H9 (cell line): ENCODE data around the gene ERCC8. TPM values are rescaled to one million over a fixed set of nuclear protein-coding genes. Genes with fewer than 3 reads are reported as not detected.

Experiments
- DNase-seq: peaks from one replicate; pipeline ENCODE4 v3.0.0-alpha.2; 2017
- H2AFZ ChIP-seq: one replicate; pipeline ENCODE4 v1.6.1; 2013; ENCODE audit warnings: mild to moderate bottlenecking, low read length, control low read depth, moderate library complexity
- H2AK5ac ChIP-seq: 2 replicates; pipeline ENCODE4 v1.6.1; 2013; ENCODE audit warnings: low read length, control low read depth, mixed read lengths; ENCODE audit not compliant: insufficient read length
- H2BK120ac ChIP-seq: one replicate; pipeline ENCODE4 v1.6.1; 2013; ENCODE audit warnings: low read depth, mild to moderate bottlenecking, low read length, control low read depth, inconsistent platforms; ENCODE audit not compliant: poor library complexity, severe bottlenecking
- H2BK12ac ChIP-seq: 2 replicates; pipeline ENCODE4 v1.6.1; 2013; ENCODE audit warnings: low read length, control low read depth, mixed read lengths, low read depth; ENCODE audit not compliant: insufficient read length
- H2BK15ac ChIP-seq: 2 replicates; pipeline ENCODE4 v1.6.1; 2013; ENCODE audit warnings: low read depth, low read length, control low read depth
- H2BK20ac ChIP-seq: one replicate; pipeline ENCODE4 v1.6.1; 2013; ENCODE audit warnings: low read depth, mild to moderate bottlenecking, low read length, control low read depth, inconsistent platforms; ENCODE audit not compliant: poor library complexity, severe bottlenecking
- H2BK5ac ChIP-seq: 2 replicates; pipeline ENCODE4 v1.6.1; 2013; ENCODE audit warnings: low read length, control low read depth, mixed read lengths; ENCODE audit not compliant: insufficient read length
- H3K14ac ChIP-seq: 2 replicates; pipeline ENCODE4 v1.6.1; 2013; ENCODE audit warnings: low read length, control low read depth; ENCODE audit not compliant: insufficient read depth
- H3K18ac ChIP-seq: 2 replicates; pipeline ENCODE4 v1.6.1; 2013; ENCODE audit warnings: low read depth, mild to moderate bottlenecking, mixed read lengths, low read length, control low read depth; ENCODE audit not compliant: insufficient read length
- H3K23ac ChIP-seq: 2 replicates; pipeline ENCODE4 v1.6.1; 2013; ENCODE audit warnings: low read length, control low read depth, mixed read lengths, low read depth; ENCODE audit not compliant: insufficient read length
- H3K23me2 ChIP-seq: 2 replicates; pipeline ENCODE4 v1.6.1; 2013; ENCODE audit warnings: low read depth, mild to moderate bottlenecking, mixed read lengths, low read length, control low read depth; ENCODE audit not compliant: insufficient read length, poor library complexity, severe bottlenecking
- H3K27ac ChIP-seq: 2 replicates; pipeline ENCODE4 v1.5.1; 2013; ENCODE audit warnings: low read length, control low read depth, mixed read lengths, low read depth; ENCODE audit not compliant: insufficient read length
- H3K27me3 ChIP-seq: 2 replicates; pipeline ENCODE4 v1.6.1; 2013; ENCODE audit warnings: low read length, control low read depth, inconsistent platforms; ENCODE audit not compliant: insufficient read depth
- H3K4ac ChIP-seq: 2 replicates; pipeline ENCODE4 v1.6.1; 2013; ENCODE audit warnings: low read depth, mild to moderate bottlenecking, control low read depth, inconsistent platforms, low read length, moderate library complexity
- H3K4me1 ChIP-seq: 2 replicates; pipeline ENCODE4 v1.6.1; 2013; ENCODE audit warnings: low read length, control low read depth, inconsistent platforms; ENCODE audit not compliant: insufficient read depth
- H3K4me2 ChIP-seq: 2 replicates; pipeline ENCODE4 v1.6.1; 2013; ENCODE audit warnings: low read length, control low read depth, mixed read lengths; ENCODE audit not compliant: insufficient read length, insufficient read depth
- H3K56ac ChIP-seq: 2 replicates; pipeline ENCODE4 v1.6.1; 2013; ENCODE audit warnings: low read depth, mild to moderate bottlenecking, mixed read lengths, low read length, control low read depth; ENCODE audit not compliant: insufficient read length
- H3K79me1 ChIP-seq: 2 replicates; pipeline ENCODE4 v1.6.1; 2013; ENCODE audit warnings: low read depth, mild to moderate bottlenecking, moderate library complexity, low read length, control low read depth, inconsistent platforms; ENCODE audit not compliant: insufficient read depth, poor library complexity, severe bottlenecking
- H3K79me2 ChIP-seq: 2 replicates; pipeline ENCODE4 v1.6.1; 2013; ENCODE audit warnings: low read length, control low read depth, inconsistent platforms; ENCODE audit not compliant: insufficient read depth
- H3K9ac ChIP-seq: 2 replicates; pipeline ENCODE4 v1.6.1; 2013; ENCODE audit warnings: low read length, control low read depth, mixed read lengths; ENCODE audit not compliant: insufficient read length; ENCODE audit errors: extremely low read depth
- H3K9me3 ChIP-seq: one replicate; pipeline ENCODE4 v1.6.1; 2013; ENCODE audit warnings: low read depth, low read length, inconsistent platforms; ENCODE audit not compliant: control insufficient read depth
- H3T11ph ChIP-seq: one replicate; pipeline ENCODE4 v1.6.1; 2013; ENCODE audit warnings: mild to moderate bottlenecking, low read length, control low read depth, inconsistent platforms
- H4K20me1 ChIP-seq: one replicate; pipeline ENCODE4 v1.6.1; 2013; ENCODE audit not compliant: control insufficient read depth, insufficient read length, insufficient read depth
- H4K5ac ChIP-seq: 2 replicates; pipeline ENCODE4 v1.6.1; 2013; ENCODE audit warnings: low read depth, mild to moderate bottlenecking, mixed read lengths, low read length, control low read depth; ENCODE audit not compliant: insufficient read length
- H4K8ac ChIP-seq: replicated peaks from 2 replicates; pipeline ENCODE4 v1.6.1; 2013; ENCODE audit warnings: low read length, control low read depth, mixed read lengths, low read depth; ENCODE audit not compliant: insufficient read length
- H4K91ac ChIP-seq: 2 replicates; pipeline ENCODE4 v1.6.1; 2013; ENCODE audit warnings: low read depth, mild to moderate bottlenecking, moderate library complexity, mixed read lengths, low read length, control low read depth; ENCODE audit not compliant: insufficient read length
- H3K27ac Mint-ChIP-seq, 3 experiments: 2 replicates in 2 of 3; 3 replicates in 1 of 3; pipeline ENCODE4 v1.8.0; 2020 to 2021; ENCODE audit warnings: mixed read lengths in 3 of 3, mild to moderate bottlenecking in 1 of 3, moderate library complexity in 1 of 3
- H3K27me3 Mint-ChIP-seq: 2 replicates; pipeline ENCODE4 v1.8.0; 2021; ENCODE audit warnings: low read depth, mild to moderate bottlenecking, moderate library complexity, mixed read lengths
- H3K36me3 Mint-ChIP-seq, 3 experiments: 2 replicates in 2 of 3; 3 replicates in 1 of 3; pipeline ENCODE4 v1.8.0; 2020 to 2021; ENCODE audit warnings: low read depth in 3 of 3, mixed read lengths in 3 of 3; ENCODE audit not compliant: insufficient read depth in 1 of 3
- H3K4me1 Mint-ChIP-seq, 2 experiments: 2 replicates each; pipeline ENCODE4 v1.8.0; 2020; ENCODE audit warnings: mixed read lengths in 2 of 2
- H3K4me3 Mint-ChIP-seq, 2 experiments: 2 replicates in 1 of 2; 3 replicates in 1 of 2; pipeline ENCODE4 v1.8.0; 2020 to 2021; ENCODE audit warnings: mild to moderate bottlenecking in 2 of 2, mixed read lengths in 2 of 2, moderate library complexity in 1 of 2
- H3K9me3 Mint-ChIP-seq, 2 experiments: 2 replicates in 1 of 2; 3 replicates in 1 of 2; pipeline ENCODE4 v1.8.0; 2020; ENCODE audit warnings: mild to moderate bottlenecking in 2 of 2, mixed read lengths in 2 of 2, moderate library complexity in 1 of 2
- CTCF ChIP-seq: fragments of 200-600 bp; sonication (generic); conservative IDR thresholded peaks from 3 replicates; pipeline ENCODE4 v1.8.0; 2021; ENCODE audit warnings: antibody characterized with exemption, mild to moderate bottlenecking
- WGBS: extraction: QIAGEN DNeasy Blood & Tissue Kit; methylation state at CpG from one replicate; pipeline ENCODE4 v1.1.7; 2013; ENCODE audit warnings: missing lambda C conversion rate, low lambda C conversion rate, mixed read lengths; ENCODE audit not compliant: insufficient read length; ENCODE audit errors: extremely low coverage; 5-methylcytosine and 5-hydroxymethylcytosine counted together
- total RNA-seq: library from RNA; stranded (reverse); gene quantifications from 2 replicates; pipeline ENCODE4 v1.2.1, GENCODE V29; 2021

The ERCC8 gene
- total RNA-seq, 1 experiment from 2014 or later = 18.0 TPM

- no peak overlapping the region for H3K4me2 ChIP-seq
- H4K8ac ChIP-seq = no peak overlapping the region
- Mint-ChIP-seq H3K4me1 (no peaks in the 10 kb centered on the region), H3K27ac (no peak overlapping the region), H3K27me3 (no peaks in the 10 kb centered on the region), H3K9me3 (peaks cover 0 to 17% of the 10 kb centered on the region in 2 experiments; a peak in 3 of 5 replicates), H3K36me3 (peaks cover 0 to 16% (median 0%) of the 10 kb centered on the region in 3 experiments; a peak in 3 of 7 replicates), H3K4me3 (no peak overlapping the region)
- H2BK15ac ChIP-seq = no peak overlapping the region
- no peak overlapping the region for H4K91ac ChIP-seq
- H3K23ac ChIP-seq = no peak overlapping the region
- no peak overlapping the region for H2AFZ ChIP-seq
- no peak overlapping the region for H2BK20ac ChIP-seq
- H3T11ph ChIP-seq = no peak overlapping the region
- no peak for DNase-seq
- no peak overlapping the region for H2BK120ac ChIP-seq
- no peaks in the 10 kb centered on the region for H4K20me1 ChIP-seq
- H2BK12ac ChIP-seq = no peak overlapping the region
- no CpG with 5 or more reads among the region's 2 CpGs for WGBS
- no peaks in the 10 kb centered on the region for H3K23me2 ChIP-seq
- no peak overlapping the region for H3K18ac ChIP-seq
- no peak overlapping the region for H3K9ac ChIP-seq
- H3K4ac ChIP-seq = no peak overlapping the region
- no peak overlapping the region for H2BK5ac ChIP-seq
- H3K56ac ChIP-seq = no peak overlapping the region
- no peak overlapping the region for H4K5ac ChIP-seq
- H3K14ac ChIP-seq = no peak overlapping the region
- no peak overlapping the region for H3K27ac ChIP-seq
- no peak overlapping the region for H2AK5ac ChIP-seq
- peaks cover 1% of the 10 kb centered on the region; the same call in 1 of the 2 replicates for H3K79me2 ChIP-seq
- no peaks in the 10 kb centered on the region for H3K27me3 ChIP-seq
- TF ChIP-seq CTCF = no peak
- no peaks in the 10 kb centered on the region for H3K4me1 ChIP-seq
- H3K9me3 ChIP-seq = no peaks in the 10 kb centered on the region
- H3K79me1 ChIP-seq = peaks cover 3% of the 10 kb centered on the region
These were observed 16.8 kb upstream of the ERCC8 start for GRCh38 chr5:60961685-60962084.
